CD4-positive, alpha-beta T cell (primary cell): ENCODE results near the gene EFNB2. TPM values are rescaled to one million over a fixed set of nuclear protein-coding genes. Genes with fewer than 3 reads are reported as not detected.

Source experiments
- ATAC-seq: fragments of 200-7000 bp; cut with Tn5 transposase; one replicate; pipeline ENCODE4 v1.10.0; 2022; ENCODE audit warnings: mild to moderate bottlenecking; ENCODE audit not compliant: poor library complexity
- CTCF ChIA-PET: fragments of 350-600 bp; sonication (Branson Sonifier 250); formaldehyde crosslinking; loops from one replicate; lab custom pipeline; 2021; ENCODE audit warnings: antibody characterized with exemption, inconsistent platforms; lab: Charles Lee
- POLR2A ChIA-PET: fragments of 350-600 bp; sonication (Branson Sonifier 250); formaldehyde crosslinking; loops from one replicate; lab custom pipeline; 2021; ENCODE audit warnings: antibody characterized with exemption, inconsistent platforms; lab: Charles Lee
- DNase-seq, 14 experiments: peaks; one replicate each; pipeline ENCODE4 v3.0.0-alpha.2; 2013 to 2020; ENCODE audit warnings: mixed read lengths in 2 of 14
- H3K27ac ChIP-seq, 2 donors: one replicate each; pipeline versions ENCODE4 v1.5.1 to v1.7.0; 2013; ENCODE audit warnings: low read length in 2 of 2, low read depth in 1 of 2, mild to moderate bottlenecking in 1 of 2
- H3K27me3 ChIP-seq, 2 experiments: 1 replicate in 1 of 2; 2 replicates in 1 of 2; pipeline versions ENCODE4 v1.6.1 to v1.7.0; 2013; ENCODE audit warnings: low read length in 2 of 2, control low read depth in 1 of 2, mild to moderate bottlenecking in 1 of 2, moderate library complexity in 1 of 2; ENCODE audit not compliant: insufficient read depth in 2 of 2, control insufficient read depth in 1 of 2
- H3K36me3 ChIP-seq: one replicate; pipeline ENCODE4 v1.6.1; 2013; ENCODE audit warnings: low read length, control low read depth; ENCODE audit not compliant: insufficient read depth
- H3K4me1 ChIP-seq: one replicate; pipeline ENCODE4 v1.6.1; 2013; ENCODE audit warnings: low read length, control low read depth; ENCODE audit not compliant: insufficient read depth
- H3K4me3 ChIP-seq: one replicate; pipeline ENCODE4 v1.5.1; 2013; ENCODE audit warnings: mild to moderate bottlenecking, low read length, moderate library complexity
- H3K9me3 ChIP-seq, 2 experiments: 1 replicate in 1 of 2; 2 replicates in 1 of 2; pipeline versions ENCODE4 v1.6.1 to v1.7.0; 2013; ENCODE audit warnings: low read length in 2 of 2, mild to moderate bottlenecking in 2 of 2, control low read depth in 1 of 2, moderate library complexity in 1 of 2; ENCODE audit not compliant: control insufficient read depth in 1 of 2, insufficient read depth in 1 of 2
- H3K27ac Mint-ChIP-seq: one replicate; pipeline ENCODE4 v1.8.0; 2020; ENCODE audit warnings: mixed read lengths
- H3K27me3 Mint-ChIP-seq: one replicate; pipeline ENCODE4 v1.8.0; 2021; ENCODE audit warnings: mixed read lengths
- H3K36me3 Mint-ChIP-seq: one replicate; pipeline ENCODE4 v1.8.0; 2021; ENCODE audit warnings: low read depth, mixed read lengths
- H3K4me1 Mint-ChIP-seq: one replicate; pipeline ENCODE4 v1.8.0; 2021; ENCODE audit warnings: low read depth, mixed read lengths
- H3K4me3 Mint-ChIP-seq: one replicate; pipeline ENCODE4 v1.8.0; 2020; ENCODE audit warnings: mild to moderate bottlenecking, mixed read lengths
- H3K9me3 Mint-ChIP-seq: one replicate; pipeline ENCODE4 v1.8.0; 2020; ENCODE audit warnings: mixed read lengths
- CTCF ChIP-seq: fragments of 200-600 bp; IDR thresholded peaks from one replicate; pipeline ENCODE4 v1.8.0; 2022; ENCODE audit warnings: antibody characterized with exemption, mild to moderate bottlenecking
- intact Hi-C, 2 experiments: fragments of 100-400 bp; cut with DNase I in 1 of 2; cut with micrococcal nuclease in 1 of 2; formaldehyde crosslinking; loops; one replicate each; pipeline versions ENCODE4 v1.15.1 to v1.9.0; 2023 to 2025; cut with DNase I, micrococcal nuclease
- total RNA-seq, 174 experiments: library from RNA in 2 of 174; stranded (reverse) in 2 of 174; gene quantifications; one replicate each; pipeline ENCODE4 v1.2.3 and lab custom pipeline; 2021 to 2026

EFNB2 gene
- total RNA-seq, 2 experiments from 2014 or later: 0.20 to 0.36 TPM

- Mint-ChIP-seq H3K9me3 (no peaks in the 10 kb centered on the region), H3K36me3 (no peaks in the 10 kb centered on the region), H3K4me1 (peaks cover 20% of the 10 kb centered on the region), H3K27me3 (peaks cover 79% of the 10 kb centered on the region), H3K4me3 (no peak overlapping the region), H3K27ac (no peak overlapping the region)
- DNase-seq (no peak), ATAC-seq (no peak)
- Histone ChIP-seq H3K27ac (no peak overlapping the region), H3K27me3 (peaks cover 36 to 60% of the 10 kb centered on the region in 2 experiments), H3K4me3 (no peak overlapping the region), H3K36me3 (no peaks in the 10 kb centered on the region), H3K4me1 (peaks cover 28% of the 10 kb centered on the region), H3K9me3 (no peaks in the 10 kb centered on the region)
- ChIA-PET POLR2A (no interaction called here), CTCF (no interaction called here)
- intact Hi-C loops: loop anchor here in 1 of 2 experiments (10.0 kb wide), 1 partner anchor 1756 kb away; no protein-coding TSS in a partner anchor
- TF ChIP-seq CTCF: no peak
These were observed 4.4 kb downstream of the EFNB2 start for GRCh38 chr13:106530980-106531481.

- Histone ChIP-seq H3K27ac (no peak overlapping the region), H3K27me3 (peaks cover 36 to 63% of the 10 kb centered on the region in 2 experiments), H3K9me3 (no peaks in the 10 kb centered on the region), H3K4me3 (no peak overlapping the region), H3K4me1 (peaks cover 25% of the 10 kb centered on the region), H3K36me3 (no peaks in the 10 kb centered on the region)
- POLR2A ChIA-PET: no interaction called here
- CTCF ChIA-PET: no interaction called here
- H3K4me1 Mint-ChIP-seq: peaks cover 20% of the 10 kb centered on the region
- ATAC-seq: no peak
- TF ChIP-seq CTCF: no peak
- no peak for DNase-seq
- peaks cover 84% of the 10 kb centered on the region for H3K27me3 Mint-ChIP-seq
- no peaks in the 10 kb centered on the region for H3K36me3 Mint-ChIP-seq
- H3K4me3 Mint-ChIP-seq: no peak overlapping the region
- no peak overlapping the region for H3K27ac Mint-ChIP-seq
- intact Hi-C loops: loop anchor here in 1 of 2 experiments (10.0 kb wide), 1 partner anchor 1756 kb away; no protein-coding TSS in a partner anchor
- no peaks in the 10 kb centered on the region for H3K9me3 Mint-ChIP-seq
These were observed 5.2 kb downstream of the EFNB2 start for GRCh38 chr13:106530171-106530851.

GRCh38 chr13:106529415-106530170 lies 5.9 kb downstream of the EFNB2 start:
- no peaks in the 10 kb centered on the region for H3K9me3 ChIP-seq
- H3K27me3 ChIP-seq: peaks cover 33 to 61% of the 10 kb centered on the region in 2 experiments
- no peak overlapping the region for H3K4me3 ChIP-seq
- ChIA-PET POLR2A (no interaction called here), CTCF (no interaction called here)
- Mint-ChIP-seq H3K27ac (no peak overlapping the region), H3K36me3 (no peaks in the 10 kb centered on the region), H3K9me3 (no peaks in the 10 kb centered on the region), H3K4me1 (peaks cover 20% of the 10 kb centered on the region), H3K4me3 (no peak overlapping the region), H3K27me3 (peaks cover 86% of the 10 kb centered on the region)
- H3K4me1 ChIP-seq: peaks cover 22% of the 10 kb centered on the region
- intact Hi-C loops: loop anchor here in 1 of 2 experiments (10.0 kb wide), 1 partner anchor 1755 kb away; no protein-coding TSS in a partner anchor
- ATAC-seq: no peak
- no peak overlapping the region for H3K27ac ChIP-seq
- no peak for TF ChIP-seq CTCF
- no peak for DNase-seq
- no peaks in the 10 kb centered on the region for H3K36me3 ChIP-seq
